ENCODE measurements around the gene OLFM1. TPM values are rescaled to one million over a fixed set of nuclear protein-coding genes. Genes with fewer than 3 reads are reported as not detected.

OLFM1 gene
- total and polyA plus RNA-seq, 2 of the 4 experiments (the other 2 are of a cell fraction), result 0.36 to 0.38 TPM

DNA sequence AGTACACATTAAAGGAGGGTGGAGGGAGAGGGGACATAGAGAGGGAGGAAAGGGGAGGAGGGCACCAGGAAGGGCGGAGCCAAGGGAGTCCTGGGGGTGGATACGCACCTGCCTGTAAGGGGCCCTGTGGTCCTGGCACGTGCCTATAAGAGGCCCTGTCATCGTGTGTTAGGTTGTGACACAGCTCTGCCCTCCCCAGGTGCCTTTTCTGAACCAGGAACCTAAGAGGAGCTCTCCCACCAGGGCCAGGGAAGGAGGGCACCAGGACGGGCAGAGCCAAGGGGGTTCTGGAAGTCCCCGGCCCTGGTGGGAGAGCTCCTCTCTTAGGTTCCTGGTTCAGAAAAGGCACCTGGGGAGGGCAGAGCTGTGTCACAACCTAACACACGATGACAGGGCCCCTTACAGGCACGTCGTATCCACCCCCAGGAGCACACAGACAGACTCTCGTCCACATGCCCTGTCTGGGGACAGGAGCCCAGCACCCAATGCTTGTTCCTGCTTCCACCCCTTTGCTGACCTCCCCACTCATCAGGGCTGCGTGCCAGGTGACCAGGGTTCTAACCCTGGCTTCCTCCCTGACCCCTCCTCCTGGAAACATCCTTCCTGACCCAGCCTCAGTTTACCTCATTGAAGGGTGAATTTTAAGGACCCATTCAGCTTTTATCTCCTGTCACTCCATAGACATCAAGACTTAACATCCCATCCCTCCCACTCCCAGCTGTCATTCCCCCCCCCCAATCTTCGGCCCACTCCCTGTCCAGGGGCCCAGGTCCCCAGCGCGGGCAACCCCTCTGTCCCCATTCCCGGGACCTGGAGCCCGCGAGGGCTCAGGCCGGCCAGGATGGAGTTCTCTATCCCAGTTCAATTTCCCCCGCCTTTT lies 12.9 kb upstream of the OLFM1 start:
- ChIA-PET CTCF (interaction anchor here (0.5 kb wide), 1 partner anchor 88 kb away, joined by 4 read pairs; no protein-coding TSS in a partner anchor), POLR2A (ENCODE audit: unreplicated experiment) (no interaction called here)
- Histone ChIP-seq H2BK20ac (ENCODE audit: low read depth, low read length) (no peak overlapping the region), H3K9ac (ENCODE audit: low read depth, low read length) (no peak overlapping the region), H2BK15ac (ENCODE audit: low read depth, low read length) (no peak overlapping the region), H3K56ac (ENCODE audit: extremely low read depth, insufficient read depth, low read length) (no peak overlapping the region), H3K4ac (ENCODE audit: low read depth, low read length) (no peak overlapping the region), H4K8ac (ENCODE audit: low read depth in 2 of 2, low read length in 2 of 2) (no peak overlapping the region), H3K79me1 (ENCODE audit: low read depth in 1 of 2, low read length in 2 of 2) (no peaks in the 10 kb centered on the region), H3K27ac (ENCODE audit: insufficient read depth, low read length) (no peak overlapping the region), H3K23ac (ENCODE audit: low read depth, low read length) (no peak overlapping the region), H3K4me2 (ENCODE audit: low read depth, low read length) (no peak overlapping the region), H2BK120ac (ENCODE audit: low read depth, low read length) (no peak overlapping the region), H3K4me3 (ENCODE audit: insufficient read depth, low read depth, low read length) (no peak overlapping the region), H2AFZ (replicated peaks; ENCODE audit: low read length, poor library complexity) (no peak overlapping the region), H2BK5ac (ENCODE audit: low read depth, low read length, poor library complexity, severe bottlenecking) (no peak overlapping the region), H3K14ac (replicated peaks; ENCODE audit: low read depth, low read length) (no peak overlapping the region), H2AK5ac (ENCODE audit: low read depth, low read length) (no peak overlapping the region), H4K5ac (ENCODE audit: low read depth, low read length) (no peak overlapping the region), H3K9me1 (ENCODE audit: insufficient read depth, low read length) (no peaks in the 10 kb centered on the region), H3K4me1 (ENCODE audit: control insufficient read depth, insufficient read depth, low read length) (no peaks in the 10 kb centered on the region), H2AK9ac (replicated peaks; ENCODE audit: low read depth, low read length, poor library complexity) (no peak overlapping the region), H3K36me3 (ENCODE audit: control insufficient read depth, insufficient read depth, low read length) (no peaks in the 10 kb centered on the region), H3K18ac (ENCODE audit: low read depth, low read length) (no peak overlapping the region), H3K9me3 (ENCODE audit: control insufficient read depth, insufficient read depth, low read length) (no peaks in the 10 kb centered on the region), H4K91ac (ENCODE audit: insufficient read depth, low read depth, low read length) (no peak overlapping the region), H3K27me3 (ENCODE audit: control insufficient read depth, insufficient read depth, low read length) (peaks cover 16% of the 10 kb centered on the region), H4K20me1 (ENCODE audit: insufficient read depth, low read length) (no peaks in the 10 kb centered on the region)
- BruUV-seq (replicated peaks), result no TSS peak
- DNase-seq (no peak), ATAC-seq (ENCODE audit: low read depth) (no peak)
- intact Hi-C loops (cut with micrococcal nuclease), result no loop called here
- dilution Hi-C loops (cut with HindIII; ENCODE audit: low sequenced_read_pairs, unreplicated experiment), result no loop called here
- 28% methylated on average over 15 of the region's 19 CpGs; no CpG with 5 or more reads in 1 of the 2 experiments for WGBS, 2 experiments (ENCODE audit: extremely low coverage in 2 of 2, insufficient read length in 1 of 2)
- TF ChIP-seq MAFK (IDR thresholded peaks at IDR 0.05; ENCODE audit: low read depth, low read length) (no peak), MXI1 (IDR thresholded peaks at IDR 0.05; ENCODE audit: borderline replicate concordance, low read depth, low read length) (no peak), RAD21 (IDR thresholded peaks at IDR 0.05; ENCODE audit: low read length) (no peak), MAZ (IDR thresholded peaks at IDR 0.05; ENCODE audit: borderline replicate concordance, low read depth, low read length) (no peak), RCOR1 (IDR thresholded peaks at IDR 0.05; ENCODE audit: insufficient replicate concordance, low read length) (no peak), NFE2L2 (IDR thresholded peaks at IDR 0.05; ENCODE audit: low read depth, low read length) (no peak), BHLHE40 (IDR thresholded peaks at IDR 0.05; ENCODE audit: low read depth, low read length) (no peak), USF2 (IDR thresholded peaks at IDR 0.05; ENCODE audit: low read depth, low read length) (no peak), RFX5 (IDR thresholded peaks at IDR 0.05; ENCODE audit: low read depth, low read length) (no peak), CTCF (conservative IDR thresholded peaks at IDR 0.05; ENCODE audit: low read depth, low read length) (no peak), ELK1 (IDR thresholded peaks at IDR 0.05; ENCODE audit: borderline replicate concordance, low read depth, low read length) (no peak), CEBPB (IDR thresholded peaks at IDR 0.05; ENCODE audit: low read depth, low read length) (no peak), FOS (IDR thresholded peaks at IDR 0.05; ENCODE audit: low read depth, low read length) (no peak)
- in situ Hi-C loops (cut with MboI; ENCODE audit: low sequenced_read_pairs), result no loop called here

All from IMR-90 (cell line).